Activated naive CD4-positive, alpha-beta T cell treated with anti-CD3 and anti-CD28 coated beads, Interleukin-2, amount 50 U/mL, for 24 hours (primary cell): ENCODE data around the gene SRGAP3.
A peak's percentile ranks its signal among the peaks of the same experiment; 100 is the strongest.

Source experiments
- H3K27ac Mint-ChIP-seq: one replicate; pipeline ENCODE4 v1.8.0; 2021; ENCODE audit warnings: mild to moderate bottlenecking, mixed read lengths
- H3K27me3 Mint-ChIP-seq: one replicate; pipeline ENCODE4 v1.8.0; 2021; ENCODE audit warnings: mixed read lengths
- H3K36me3 Mint-ChIP-seq: one replicate; pipeline ENCODE4 v1.8.0; 2021; ENCODE audit warnings: mixed read lengths
- H3K4me1 Mint-ChIP-seq: one replicate; pipeline ENCODE4 v1.8.0; 2021; ENCODE audit warnings: mixed read lengths
- H3K4me3 Mint-ChIP-seq: one replicate; pipeline ENCODE4 v1.8.0; 2021; ENCODE audit warnings: mild to moderate bottlenecking, mixed read lengths
- H3K9me3 Mint-ChIP-seq: one replicate; pipeline ENCODE4 v1.8.0; 2021; ENCODE audit warnings: mixed read lengths

SRGAP3 gene

DNA sequence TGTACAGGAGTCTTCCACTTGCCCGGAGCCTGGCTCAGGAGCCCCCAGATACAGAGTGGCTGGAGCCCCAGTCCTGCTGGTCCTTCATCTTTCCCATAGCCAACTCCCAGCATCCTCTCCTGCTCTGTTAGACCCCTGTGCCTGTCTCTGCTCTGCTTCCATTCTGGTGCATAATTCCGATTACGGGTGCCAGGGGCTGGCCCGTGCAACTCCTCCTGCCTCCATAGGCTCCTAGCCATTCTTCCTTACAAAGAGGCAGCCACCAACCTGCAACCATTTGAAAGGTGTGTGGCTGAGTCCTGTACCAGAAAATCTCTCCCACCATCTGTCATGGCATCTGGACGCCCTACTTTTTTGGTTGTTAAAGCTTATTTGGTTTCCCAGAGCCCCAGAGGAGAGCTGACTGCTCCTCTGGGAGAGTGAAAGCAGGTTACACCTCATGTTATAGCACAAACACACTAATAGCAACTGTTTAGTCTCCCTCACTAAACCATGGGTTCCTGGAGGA, 281.0 kb downstream of the SRGAP3 start:
- H3K27ac Mint-ChIP-seq = no peak overlapping the region
- H3K4me1 Mint-ChIP-seq = peaks cover 6% of the 10 kb centered on the region
- H3K27me3 Mint-ChIP-seq = no peaks in the 10 kb centered on the region
- H3K4me3 Mint-ChIP-seq = no peak overlapping the region
- no peaks in the 10 kb centered on the region for H3K36me3 Mint-ChIP-seq
- H3K9me3 Mint-ChIP-seq = no peaks in the 10 kb centered on the region

DNA sequence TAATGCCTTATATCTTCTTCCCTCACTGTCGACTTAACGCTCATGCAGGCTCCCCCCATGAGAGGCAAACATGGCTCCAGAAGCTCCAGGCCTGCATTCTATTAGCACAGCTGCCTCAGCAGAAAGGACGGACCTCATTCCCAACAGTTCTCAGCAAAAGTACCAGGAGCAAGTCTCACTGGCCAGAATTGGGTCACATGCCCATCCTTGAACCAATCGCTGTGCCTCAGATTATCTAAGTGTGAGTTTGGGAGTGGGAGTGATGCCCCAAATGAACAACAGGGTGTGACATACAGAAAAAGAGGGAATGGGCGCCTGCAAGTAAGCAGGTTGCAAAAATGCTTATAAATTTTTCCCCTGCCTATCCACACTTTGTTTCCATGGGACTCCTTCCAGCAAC, 281.9 kb downstream of the SRGAP3 start:
- Mint-ChIP-seq H3K27ac (no peak overlapping the region), H3K36me3 (no peaks in the 10 kb centered on the region)

DNA sequence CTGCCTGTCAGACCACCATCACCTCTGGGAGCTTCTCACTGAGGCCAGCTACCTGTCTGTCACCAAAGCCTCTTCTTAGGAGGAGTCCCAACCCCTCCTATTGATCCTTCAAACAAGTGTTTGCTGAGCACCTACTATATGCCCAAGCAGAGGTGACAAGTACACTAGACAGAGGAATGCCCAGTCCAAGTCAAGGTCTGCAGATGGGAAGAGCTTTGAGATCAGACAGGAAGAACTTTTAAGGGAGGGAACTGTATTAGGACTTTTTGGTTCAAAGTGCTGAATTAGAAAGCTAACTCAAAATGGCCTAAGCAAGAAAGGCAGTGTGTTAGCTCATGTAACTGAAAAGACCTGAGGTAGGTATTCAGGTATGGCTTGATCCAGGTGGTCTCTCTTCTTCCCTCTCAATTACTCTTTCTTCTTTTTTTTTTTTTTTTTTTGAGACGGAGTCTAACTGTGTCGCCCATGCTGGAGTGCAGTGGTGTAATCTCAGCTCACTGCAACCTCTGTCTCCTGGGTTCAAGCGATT, 282.6 kb downstream of the SRGAP3 start:
- Mint-ChIP-seq H3K27me3 (no peaks in the 10 kb centered on the region), H3K27ac (no peak overlapping the region), H3K36me3 (no peaks in the 10 kb centered on the region)

More for the DNA sequence above, 281.9 kb downstream of the SRGAP3 start:
- Mint-ChIP-seq H3K4me1 (peaks cover 14% of the 10 kb centered on the region), H3K27me3 (no peaks in the 10 kb centered on the region), H3K4me3 (no peak overlapping the region), H3K9me3 (no peaks in the 10 kb centered on the region)

DNA sequence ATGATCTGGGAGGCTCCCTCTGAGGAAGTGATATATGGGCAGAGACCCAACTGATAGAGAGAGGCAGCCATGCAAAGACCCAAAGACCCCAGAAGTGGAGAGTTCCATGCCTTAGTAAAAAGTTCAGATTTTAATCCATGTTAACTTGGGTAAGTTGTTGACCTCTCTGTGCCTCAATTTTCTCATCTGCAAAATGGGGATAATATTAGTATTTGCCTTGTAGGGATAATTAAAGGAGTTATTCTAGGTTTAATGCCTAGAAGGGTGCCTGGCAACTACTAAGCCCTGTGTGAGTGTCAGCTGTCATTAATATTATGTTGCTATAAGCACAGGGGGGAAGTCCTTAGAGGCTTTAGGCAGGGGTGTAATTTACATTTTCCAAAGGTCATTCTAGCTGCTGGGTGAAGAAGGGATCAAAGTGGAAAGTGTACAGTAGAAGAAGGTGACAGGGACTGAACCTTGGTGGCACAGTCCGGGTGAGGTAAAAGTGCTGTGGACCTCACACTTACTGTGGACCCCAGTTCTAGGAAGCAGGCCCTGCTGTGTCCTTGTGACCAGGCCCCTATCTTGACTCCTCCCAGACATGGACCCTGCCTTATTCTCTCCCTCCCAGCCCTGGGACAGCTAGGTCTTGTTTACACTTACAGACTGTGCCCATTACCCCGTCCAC, 283.2 kb downstream of the SRGAP3 start:
- no peak overlapping the region for H3K27ac Mint-ChIP-seq
- H3K4me1 Mint-ChIP-seq = peaks cover 27% of the 10 kb centered on the region

More for the DNA sequence above, 282.6 kb downstream of the SRGAP3 start:
- H3K4me1 Mint-ChIP-seq = peaks cover 21% of the 10 kb centered on the region
- no peak overlapping the region for H3K4me3 Mint-ChIP-seq
- H3K9me3 Mint-ChIP-seq = no peaks in the 10 kb centered on the region

DNA sequence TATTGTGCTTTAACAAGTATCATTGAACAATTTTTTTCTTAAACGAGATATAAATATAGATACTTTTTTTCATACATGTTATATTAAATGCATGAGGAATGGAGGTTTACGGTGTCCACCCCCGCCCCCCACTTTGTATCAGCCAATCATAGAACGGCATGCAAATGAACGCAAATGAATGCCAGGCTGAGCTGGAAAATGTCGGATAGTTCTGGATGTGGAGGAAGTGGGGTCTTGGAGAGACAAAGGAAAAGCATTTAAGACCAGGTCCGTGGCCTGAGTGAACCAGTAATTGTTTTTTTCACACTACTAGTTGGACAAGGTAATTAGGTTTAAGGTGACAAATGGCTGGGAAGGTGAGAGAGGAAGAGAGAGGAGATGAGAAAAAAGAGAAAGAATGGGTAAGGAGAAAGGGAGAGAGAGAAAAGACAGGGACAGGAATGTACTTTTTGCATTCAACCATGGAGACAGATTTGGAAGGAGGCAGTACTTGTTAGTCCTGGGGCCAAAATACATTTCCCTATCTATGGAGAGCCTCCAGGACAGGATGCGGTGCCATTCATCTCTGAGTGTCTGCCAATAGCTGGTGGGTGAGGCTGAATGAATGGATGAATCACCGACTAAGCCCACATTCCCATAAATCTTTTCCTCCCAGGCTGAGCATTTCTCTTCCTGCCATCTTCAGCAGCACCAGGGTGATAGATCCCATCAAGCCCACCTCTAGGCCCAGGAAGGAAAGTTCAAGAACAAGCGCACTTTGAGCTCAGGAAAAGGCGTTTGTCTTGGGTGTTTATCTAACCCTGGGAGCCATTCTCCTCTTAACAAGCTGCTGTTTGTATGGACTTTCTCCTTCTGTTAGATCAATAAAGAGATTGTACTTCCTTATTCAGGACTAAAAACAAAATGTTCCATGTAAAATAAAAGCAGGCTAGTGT, 284.7 kb downstream of the SRGAP3 start:
- no peaks in the 10 kb centered on the region for H3K36me3 Mint-ChIP-seq
- peak overlapping the region; percentile 98 for H3K4me3 Mint-ChIP-seq

More for the DNA sequence above, 283.2 kb downstream of the SRGAP3 start:
- H3K27me3 Mint-ChIP-seq = no peaks in the 10 kb centered on the region
- no peak overlapping the region for H3K4me3 Mint-ChIP-seq
- H3K36me3 Mint-ChIP-seq = no peaks in the 10 kb centered on the region
- no peaks in the 10 kb centered on the region for H3K9me3 Mint-ChIP-seq

DNA sequence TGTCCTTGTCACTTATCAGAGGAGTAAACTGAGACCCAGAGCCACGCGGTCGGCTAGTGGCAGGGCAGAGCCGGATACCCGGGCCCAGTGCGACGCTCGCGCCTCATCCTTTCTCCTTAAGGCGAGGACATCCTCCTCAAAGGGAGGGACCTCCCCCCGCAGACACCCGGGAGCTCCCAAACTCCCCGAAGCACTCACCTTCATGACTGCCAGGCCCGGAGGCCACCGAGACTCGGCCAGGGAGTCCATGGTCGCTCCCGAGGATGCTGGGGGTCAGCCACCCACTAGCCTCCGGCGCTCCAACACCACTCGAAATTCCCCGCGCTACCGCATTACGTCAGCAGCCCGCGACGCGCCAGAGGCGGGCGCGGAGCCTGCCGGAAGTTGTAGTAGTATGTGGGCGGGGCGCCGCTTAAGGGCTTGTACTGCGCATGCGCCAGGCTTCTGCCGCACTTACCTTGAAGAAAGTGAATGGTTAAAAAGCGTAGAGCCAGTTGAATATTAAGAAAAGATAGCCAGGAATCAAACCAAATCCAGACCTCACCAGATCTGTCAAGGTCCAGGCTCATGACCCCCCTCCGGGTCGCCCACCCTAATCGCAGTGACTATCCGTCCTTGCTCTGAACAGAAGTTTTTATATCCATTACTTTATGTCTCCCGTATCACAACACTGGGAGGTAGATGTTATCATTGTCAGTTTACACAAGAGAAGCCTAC, 286.2 kb downstream of the SRGAP3 start, which contains the start of gene RAD18:
RAD18 (minus strand) TSS at position 336 of the 717 bp plus-strand sequence; CDS start at position 249, 87 bp downstream.
- Mint-ChIP-seq H3K27me3 (no peaks in the 10 kb centered on the region), H3K27ac (peak within 1 kb of the TSS; percentile 98), H3K9me3 (no peaks in the 10 kb centered on the region), H3K4me1 (peaks cover 47% of the 10 kb centered on the region), H3K4me3 (peak within 1 kb of the TSS; percentile 98), H3K36me3 (peaks cover 4% of the 10 kb centered on the region)

More for the DNA sequence above, 284.7 kb downstream of the SRGAP3 start:
- Mint-ChIP-seq H3K9me3 (no peaks in the 10 kb centered on the region), H3K4me1 (peaks cover 36% of the 10 kb centered on the region), H3K27me3 (no peaks in the 10 kb centered on the region), H3K27ac (peak overlapping the region; percentile 15)

DNA sequence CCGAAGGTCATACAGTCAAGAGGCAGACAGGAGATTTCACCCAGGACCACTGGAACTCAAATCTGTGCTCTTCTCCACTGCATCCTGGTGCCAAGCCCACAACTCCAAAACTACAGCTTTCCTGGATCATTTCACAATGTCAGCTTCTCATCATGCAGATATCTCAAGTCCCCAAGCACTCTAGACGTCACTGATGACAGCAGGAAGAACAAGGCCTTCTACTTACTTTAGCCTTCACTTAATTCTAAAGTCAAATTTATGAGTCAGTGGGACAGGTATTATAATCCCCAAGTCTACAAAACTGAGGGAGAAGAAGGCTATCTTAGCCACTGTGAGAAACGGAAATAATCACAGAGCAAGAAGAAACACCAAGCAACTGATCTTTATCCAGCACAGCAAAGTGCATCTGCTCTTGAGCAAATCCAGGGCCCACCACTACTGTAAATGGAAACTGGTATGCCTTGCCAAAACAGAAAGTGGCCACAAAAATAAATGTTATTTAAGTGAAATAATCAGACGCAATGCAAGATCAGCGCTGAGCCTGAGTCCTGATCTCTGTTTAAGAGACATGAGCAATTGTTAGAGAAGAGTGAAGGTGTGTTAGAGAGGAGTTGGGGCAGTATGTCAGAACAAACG, 287.1 kb downstream of the SRGAP3 start:
- H3K9me3 Mint-ChIP-seq = no peaks in the 10 kb centered on the region

DNA sequence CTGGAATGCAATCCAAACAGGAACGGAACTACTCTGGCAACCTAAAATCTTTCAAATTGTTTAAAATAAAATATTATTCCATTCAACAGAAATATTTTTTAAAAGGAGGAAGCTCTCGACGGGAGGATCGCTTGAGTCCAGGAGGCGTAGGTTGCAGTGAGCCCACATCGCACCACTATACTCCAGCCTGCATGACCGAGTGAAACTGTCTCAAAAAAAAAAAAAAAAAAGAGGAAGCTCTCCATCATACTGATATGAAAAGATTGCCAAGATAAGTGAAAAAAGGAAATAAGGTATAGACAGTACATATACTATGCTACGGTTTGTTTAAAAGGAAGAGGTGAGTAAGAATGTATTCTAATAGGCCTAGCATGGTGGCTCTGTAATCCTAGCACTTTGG, 289.8 kb downstream of the SRGAP3 start:
- peaks cover 8% of the 10 kb centered on the region for H3K36me3 Mint-ChIP-seq
- H3K27ac Mint-ChIP-seq = no peak overlapping the region
- H3K4me3 Mint-ChIP-seq = no peak overlapping the region
- H3K27me3 Mint-ChIP-seq = no peaks in the 10 kb centered on the region
- peaks cover 50% of the 10 kb centered on the region for H3K4me1 Mint-ChIP-seq
- H3K9me3 Mint-ChIP-seq = no peaks in the 10 kb centered on the region

More for the DNA sequence above, 287.1 kb downstream of the SRGAP3 start:
- peaks cover 8% of the 10 kb centered on the region for H3K36me3 Mint-ChIP-seq
- H3K27ac Mint-ChIP-seq = peak overlapping the region; percentile 98
- H3K4me1 Mint-ChIP-seq = peaks cover 50% of the 10 kb centered on the region
- peak overlapping the region; percentile 98 for H3K4me3 Mint-ChIP-seq
- H3K27me3 Mint-ChIP-seq = no peaks in the 10 kb centered on the region

DNA sequence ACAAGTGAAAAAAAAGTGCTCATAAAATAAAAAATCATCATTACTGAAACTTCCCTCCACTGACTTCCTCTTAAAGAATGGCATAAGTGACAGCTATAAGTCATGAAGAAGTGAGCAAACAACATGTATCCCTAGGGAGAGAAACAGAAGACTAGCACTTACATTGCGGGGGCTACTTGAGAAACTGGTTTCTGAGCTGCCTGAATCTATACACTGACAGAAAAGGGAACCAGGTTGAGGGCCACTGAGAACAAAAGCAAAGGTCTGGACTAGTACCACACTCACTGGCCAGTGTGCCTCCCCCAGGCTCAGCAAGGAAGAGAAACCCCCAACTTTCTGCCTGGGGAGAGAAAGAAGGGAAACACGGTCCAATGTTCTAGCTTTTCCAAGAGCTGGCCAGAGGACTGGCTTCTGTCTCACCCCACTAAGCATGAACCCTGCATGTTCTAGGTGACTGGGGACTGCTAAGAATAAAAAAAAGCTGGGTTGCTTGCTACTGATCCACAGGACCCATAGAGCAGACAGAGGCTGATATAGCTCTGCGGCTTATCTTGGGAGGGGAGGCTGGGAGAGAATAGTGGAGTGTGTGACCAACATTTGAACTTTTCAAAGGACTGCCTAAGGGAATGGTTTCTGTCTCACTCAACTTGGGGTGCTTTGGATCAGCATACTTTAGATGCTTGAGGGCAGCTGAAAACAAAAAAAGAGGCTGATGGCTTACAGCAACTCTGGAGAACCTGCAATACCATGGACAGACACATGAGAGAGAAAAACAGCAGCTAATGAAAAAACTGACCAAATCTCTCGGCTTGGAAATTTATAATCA, 294.3 kb downstream of the SRGAP3 start:
- Mint-ChIP-seq H3K4me1 (peaks cover 21% of the 10 kb centered on the region), H3K9me3 (no peaks in the 10 kb centered on the region), H3K27ac (no peak overlapping the region), H3K36me3 (peaks cover 8% of the 10 kb centered on the region), H3K4me3 (no peak overlapping the region), H3K27me3 (no peaks in the 10 kb centered on the region)

DNA sequence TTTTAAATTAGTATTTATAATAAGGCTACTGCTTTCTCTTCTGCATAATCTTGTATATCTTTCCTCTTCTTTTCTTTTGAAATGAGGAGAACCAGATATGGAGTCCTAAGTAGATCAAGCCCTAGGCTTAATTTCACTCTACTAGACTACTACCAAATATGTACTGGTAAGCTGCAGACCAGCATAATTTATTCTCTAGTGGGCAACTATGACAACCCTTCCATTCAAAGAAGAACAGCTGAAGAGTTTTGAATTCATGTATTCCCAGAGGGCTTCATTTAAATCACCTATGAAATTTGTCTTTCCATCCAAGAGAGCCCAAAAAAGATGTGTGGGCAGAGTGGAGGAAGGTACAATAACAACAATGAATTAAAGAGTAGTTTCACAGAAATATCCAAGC, 296.1 kb downstream of the SRGAP3 start:
- no peaks in the 10 kb centered on the region for H3K9me3 Mint-ChIP-seq

DNA sequence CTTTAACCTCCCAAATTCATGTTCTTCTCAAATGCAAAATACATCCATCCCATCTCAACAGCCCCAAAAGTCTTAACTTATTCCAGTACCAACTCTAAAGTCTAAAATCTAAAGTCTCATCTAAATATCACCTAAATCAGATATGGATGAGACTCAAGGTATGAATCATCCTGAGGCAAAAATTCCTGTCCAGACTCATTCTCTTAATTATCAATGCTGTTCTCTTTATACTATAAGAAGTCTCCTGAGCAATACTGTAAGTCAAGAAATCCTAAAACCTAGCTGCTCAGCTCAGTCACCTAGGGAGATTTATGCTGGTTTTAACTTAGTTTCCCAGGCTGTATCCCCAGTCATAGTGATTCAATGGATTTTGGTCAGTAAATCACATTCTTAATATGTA, 297.3 kb downstream of the SRGAP3 start:
- no peaks in the 10 kb centered on the region for H3K9me3 Mint-ChIP-seq
- H3K36me3 Mint-ChIP-seq = peaks cover 2% of the 10 kb centered on the region
- H3K27ac Mint-ChIP-seq = no peak overlapping the region
- no peaks in the 10 kb centered on the region for H3K27me3 Mint-ChIP-seq
- H3K4me3 Mint-ChIP-seq = no peak overlapping the region
- H3K4me1 Mint-ChIP-seq = peaks cover 10% of the 10 kb centered on the region

More for the DNA sequence above, 296.1 kb downstream of the SRGAP3 start:
- Mint-ChIP-seq H3K4me3 (no peak overlapping the region), H3K27ac (no peak overlapping the region), H3K27me3 (no peaks in the 10 kb centered on the region), H3K4me1 (peaks cover 13% of the 10 kb centered on the region), H3K36me3 (peaks cover 4% of the 10 kb centered on the region)

DNA sequence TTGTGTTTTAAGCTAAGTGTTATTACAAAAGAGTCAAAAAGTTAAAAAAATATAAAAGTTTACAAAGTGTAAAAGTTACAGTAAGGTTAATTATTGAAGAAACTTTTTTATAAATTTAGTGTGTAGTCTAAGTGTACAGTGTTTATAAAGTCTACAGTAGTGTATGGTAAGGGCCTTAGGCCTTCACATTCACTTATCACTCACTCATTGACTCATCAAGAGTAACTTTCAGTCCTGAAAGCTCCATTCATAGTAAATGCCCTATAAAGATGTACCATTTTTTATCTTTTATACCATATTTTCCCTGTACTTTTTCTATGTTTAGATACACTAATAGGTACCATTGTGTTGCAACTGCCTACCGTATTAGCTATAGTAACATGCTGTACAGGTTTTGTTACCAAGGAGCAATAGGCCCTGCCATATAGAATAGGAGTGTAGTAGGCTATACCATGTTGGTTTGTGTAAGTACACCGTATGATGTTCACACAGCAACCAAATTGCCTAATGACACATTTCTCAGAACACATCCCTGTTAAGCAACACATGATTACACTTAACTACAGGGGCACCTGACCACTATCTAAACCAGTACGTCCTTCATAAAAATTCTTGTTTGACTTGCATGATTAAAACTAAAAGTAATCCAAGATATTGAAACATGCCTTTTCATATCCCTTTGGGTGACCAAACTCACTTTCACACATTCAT, 303.4 kb downstream of the SRGAP3 start:
- H3K4me1 Mint-ChIP-seq = peaks cover 5% of the 10 kb centered on the region
- H3K4me3 Mint-ChIP-seq = no peak overlapping the region
- H3K27ac Mint-ChIP-seq = no peak overlapping the region
- no peaks in the 10 kb centered on the region for H3K27me3 Mint-ChIP-seq
- H3K9me3 Mint-ChIP-seq = peaks cover 16% of the 10 kb centered on the region
- H3K36me3 Mint-ChIP-seq = peaks cover 29% of the 10 kb centered on the region

DNA sequence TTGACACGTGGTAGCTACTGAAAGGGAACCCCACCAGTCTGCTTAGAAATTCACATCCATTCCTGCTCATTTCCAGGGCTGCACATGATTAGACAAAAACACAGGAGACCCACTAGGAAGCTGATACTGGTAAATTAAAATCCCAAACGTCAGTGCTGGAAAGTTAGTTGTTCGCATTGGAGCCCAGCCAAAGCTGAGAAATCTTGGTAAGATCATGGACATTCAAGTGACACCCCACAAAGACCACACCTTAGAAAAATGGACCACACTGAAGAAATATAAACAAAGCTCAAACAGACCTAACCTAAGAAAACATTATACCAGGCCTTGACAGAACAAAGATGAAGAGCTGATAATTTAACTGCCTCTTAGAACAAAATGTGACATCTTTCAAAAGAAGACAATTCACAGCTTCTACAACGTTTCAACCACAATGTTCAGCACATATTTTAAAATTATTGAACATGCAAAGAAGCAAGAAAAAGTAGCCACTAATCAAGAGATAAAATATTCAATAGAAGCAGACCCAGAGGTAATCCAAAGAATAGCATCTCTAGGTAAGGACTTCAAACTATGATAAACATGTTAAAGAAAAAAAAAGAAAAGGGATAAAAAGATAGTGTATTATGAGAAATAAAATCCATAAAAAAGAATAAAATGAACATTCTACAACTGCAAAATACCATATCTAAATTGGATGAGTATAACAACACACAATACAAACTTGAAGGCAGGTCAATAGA, 306.5 kb downstream of the SRGAP3 start:
- no peaks in the 10 kb centered on the region for H3K4me1 Mint-ChIP-seq
- H3K36me3 Mint-ChIP-seq = peaks cover 35% of the 10 kb centered on the region
- H3K9me3 Mint-ChIP-seq = peaks cover 16% of the 10 kb centered on the region
- no peaks in the 10 kb centered on the region for H3K27me3 Mint-ChIP-seq
- no peak overlapping the region for H3K4me3 Mint-ChIP-seq
- H3K27ac Mint-ChIP-seq = no peak overlapping the region
